Duodenal mucosa (tissue), 2 donors: ENCODE data around the gene FCHSD2.

Source experiments
- H3K27ac ChIP-seq: one replicate; pipeline ENCODE4 v1.7.0; 2013; ENCODE audit warnings: low read depth, low read length
- H3K27me3 ChIP-seq, 2 donors: one replicate each; pipeline ENCODE4 v1.7.0; 2013; ENCODE audit warnings: low read length in 2 of 2, control low read depth in 1 of 2; ENCODE audit not compliant: insufficient read depth in 2 of 2, control insufficient read depth in 1 of 2
- H3K36me3 ChIP-seq, 2 donors: one replicate each; pipeline ENCODE4 v1.7.0; 2013; ENCODE audit warnings: low read length in 2 of 2, control low read depth in 1 of 2; ENCODE audit not compliant: insufficient read depth in 2 of 2, control insufficient read depth in 1 of 2
- H3K4me1 ChIP-seq, 2 donors: one replicate each; pipeline ENCODE4 v1.7.0; 2013; ENCODE audit warnings: low read length in 2 of 2, control low read depth in 1 of 2; ENCODE audit not compliant: insufficient read depth in 2 of 2, control insufficient read depth in 1 of 2
- H3K4me3 ChIP-seq, 2 donors: one replicate each; pipeline ENCODE4 v1.7.0; 2013; ENCODE audit warnings: low read length in 2 of 2, low read depth in 1 of 2
- H3K9ac ChIP-seq, 2 donors: one replicate each; pipeline ENCODE4 v1.7.0; 2013; ENCODE audit warnings: low read length in 2 of 2, low read depth in 1 of 2
- H3K9me3 ChIP-seq, 2 donors: one replicate each; pipeline ENCODE4 v1.7.0; 2013; ENCODE audit warnings: low read length in 2 of 2, control low read depth in 1 of 2; ENCODE audit not compliant: control insufficient read depth in 1 of 2

FCHSD2 gene

DNA sequence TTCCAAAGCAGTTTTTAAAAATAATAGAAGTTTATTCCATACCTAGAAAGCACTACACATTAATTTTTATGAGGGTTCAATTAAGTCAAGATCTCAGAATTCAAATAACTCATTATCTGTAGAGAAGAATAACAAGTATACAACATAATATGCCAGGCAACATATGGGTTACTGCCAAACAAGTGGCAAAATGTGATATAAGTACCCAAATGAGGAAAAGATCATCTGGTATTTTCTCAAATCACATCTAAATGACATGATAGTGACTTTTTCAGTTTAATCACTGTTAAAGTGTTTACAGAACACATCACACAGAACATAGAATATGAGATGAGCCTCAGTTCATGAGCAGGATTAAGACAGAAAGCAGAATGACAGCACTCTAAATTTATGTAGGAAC, 123.3 kb downstream of the FCHSD2 start:
- Histone ChIP-seq H3K9me3 (peaks cover 0 to 1% of the 10 kb centered on the region in 2 donors), H3K27me3 (no peaks in the 10 kb centered on the region), H3K4me3 (no peak overlapping the region), H3K36me3 (no peaks in the 10 kb centered on the region), H3K9ac (no peak overlapping the region), H3K4me1 (no peaks in the 10 kb centered on the region), H3K27ac (no peak overlapping the region)

DNA sequence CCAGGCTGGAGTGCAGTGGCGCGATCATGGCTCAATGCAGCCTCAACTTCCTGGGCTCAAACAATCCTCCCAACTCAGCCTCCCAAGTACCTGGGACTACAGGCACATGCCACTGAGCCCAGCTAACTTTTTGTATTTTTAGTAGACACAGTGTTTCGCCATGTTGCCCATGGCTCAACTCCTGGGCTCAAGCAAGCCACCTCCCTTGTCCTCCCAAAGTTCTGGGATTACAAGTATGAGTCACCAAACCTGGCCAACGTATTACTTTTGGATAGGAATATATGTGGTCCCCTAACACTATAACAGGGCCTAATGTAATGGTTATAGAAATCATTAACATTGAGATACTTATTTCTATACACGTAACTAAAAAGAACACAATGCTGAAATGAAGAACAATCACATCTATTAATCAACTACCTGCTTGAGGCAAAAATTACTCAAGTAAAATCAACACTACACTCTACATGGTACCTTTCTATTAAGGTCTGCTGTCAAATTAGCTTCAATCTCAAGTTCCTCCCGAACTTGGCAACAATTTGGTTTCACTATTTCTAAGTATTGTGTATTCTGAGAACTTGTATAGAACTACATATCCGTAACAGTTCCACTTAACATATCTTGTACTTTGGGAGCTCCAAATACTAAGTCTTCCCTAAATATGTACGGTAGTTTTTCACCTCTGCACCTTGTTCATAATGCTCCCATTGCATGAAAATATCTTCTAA, 124.9 kb downstream of the FCHSD2 start:
- H3K9me3 ChIP-seq: no peaks in the 10 kb centered on the region
- no peaks in the 10 kb centered on the region for H3K4me1 ChIP-seq
- no peaks in the 10 kb centered on the region for H3K27me3 ChIP-seq
- no peak overlapping the region for H3K9ac ChIP-seq
- no peaks in the 10 kb centered on the region for H3K36me3 ChIP-seq
- H3K4me3 ChIP-seq: no peak overlapping the region
- no peak overlapping the region for H3K27ac ChIP-seq

DNA sequence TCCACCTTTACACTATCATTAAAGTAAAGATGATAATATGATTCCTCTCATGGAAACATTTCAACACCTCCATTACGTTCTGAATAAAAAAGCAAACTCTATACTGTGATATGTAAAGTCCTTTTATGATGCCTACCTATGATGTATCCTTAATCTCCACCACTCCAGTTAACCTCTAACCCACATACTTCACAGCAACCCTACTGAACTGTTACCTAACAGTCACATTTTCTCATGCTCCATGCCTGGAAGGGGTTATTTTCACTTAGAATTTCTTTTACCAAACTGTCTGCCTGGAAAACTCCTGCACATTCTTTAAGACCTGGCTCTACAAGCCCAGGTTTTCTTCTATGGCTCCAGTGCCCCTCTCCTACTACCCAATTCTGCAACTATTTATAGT, 129.1 kb downstream of the FCHSD2 start:
- Histone ChIP-seq H3K9ac (no peak overlapping the region), H3K36me3 (peaks cover 7 to 11% of the 10 kb centered on the region in 2 donors), H3K9me3 (peaks cover 7% of the 10 kb centered on the region in 2 donors), H3K27ac (no peak overlapping the region), H3K4me1 (no peaks in the 10 kb centered on the region), H3K4me3 (no peak overlapping the region), H3K27me3 (no peaks in the 10 kb centered on the region)

DNA sequence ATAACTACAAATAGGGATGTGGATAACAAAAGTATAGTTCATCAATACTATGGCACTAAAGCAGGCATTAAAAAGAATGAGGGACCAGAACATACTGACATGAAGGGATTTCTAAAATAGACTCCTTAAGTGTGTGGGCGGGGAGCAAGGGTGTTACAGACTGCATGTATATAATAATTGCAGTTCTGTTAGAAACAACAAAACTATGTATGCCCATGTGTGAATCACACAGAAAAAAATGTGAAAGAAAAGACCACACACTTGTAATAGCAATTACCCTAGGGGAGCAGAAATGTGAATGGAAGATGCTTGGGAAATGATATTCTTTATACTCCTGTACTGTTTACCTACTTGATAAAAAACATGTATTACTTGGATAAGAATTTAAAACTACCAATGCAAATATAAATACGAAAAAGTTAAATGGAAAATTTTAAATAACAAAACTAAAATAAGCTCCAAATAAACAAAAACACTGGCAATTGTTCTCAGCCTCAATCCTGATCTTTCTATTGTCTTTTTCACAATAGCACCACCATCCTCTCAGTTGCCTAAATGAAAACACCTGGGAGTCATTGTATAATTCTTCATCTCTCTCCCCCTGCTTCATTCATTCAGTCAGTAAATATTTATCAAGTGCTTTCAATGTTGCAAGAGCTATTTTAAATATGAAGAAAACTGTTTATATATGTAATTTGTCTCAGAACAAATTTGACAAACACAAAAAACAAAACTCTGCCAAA, 129.8 kb downstream of the FCHSD2 start:
- no peak overlapping the region for H3K27ac ChIP-seq
- peaks cover 7% of the 10 kb centered on the region in 2 donors for H3K9me3 ChIP-seq
- no peaks in the 10 kb centered on the region for H3K4me1 ChIP-seq
- H3K27me3 ChIP-seq: no peaks in the 10 kb centered on the region
- H3K4me3 ChIP-seq: no peak overlapping the region
- no peak overlapping the region for H3K9ac ChIP-seq
- peaks cover 7 to 11% of the 10 kb centered on the region in 2 donors for H3K36me3 ChIP-seq

DNA sequence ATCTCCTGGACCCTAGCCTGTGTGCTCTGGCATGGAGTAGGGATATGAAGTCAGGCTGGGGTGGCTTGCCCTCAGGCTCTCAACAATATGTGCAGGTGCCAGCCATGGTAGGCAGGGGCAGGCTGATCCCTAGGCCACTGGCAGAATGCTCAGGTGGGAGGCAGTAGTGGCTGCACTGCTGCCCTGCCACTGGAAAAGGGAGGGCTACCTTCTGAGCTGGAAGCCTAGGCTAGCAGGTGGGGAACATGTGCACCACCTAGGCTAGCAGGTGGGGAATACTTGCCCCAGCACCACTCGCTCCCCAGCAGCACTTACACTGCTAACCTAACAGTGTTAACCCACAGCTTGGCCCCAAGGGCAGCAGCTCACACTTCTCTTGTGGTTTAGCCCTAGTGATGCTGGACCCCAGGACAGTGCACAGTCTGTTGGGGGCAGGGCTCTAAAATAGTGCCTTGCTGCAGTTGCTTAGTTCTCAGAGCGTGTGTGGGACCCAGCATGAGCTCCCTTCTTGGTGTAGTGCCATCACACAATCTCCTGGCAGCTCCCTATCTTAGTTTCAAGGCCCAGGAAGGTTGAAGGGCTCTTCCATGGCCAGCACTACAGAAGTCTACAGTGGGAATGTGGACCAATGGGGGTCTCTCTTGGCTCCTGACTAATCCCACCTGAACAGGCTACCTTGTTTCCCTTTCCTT, 130.8 kb downstream of the FCHSD2 start:
- no peak overlapping the region for H3K9ac ChIP-seq
- no peak overlapping the region for H3K27ac ChIP-seq
- no peaks in the 10 kb centered on the region for H3K4me1 ChIP-seq

DNA sequence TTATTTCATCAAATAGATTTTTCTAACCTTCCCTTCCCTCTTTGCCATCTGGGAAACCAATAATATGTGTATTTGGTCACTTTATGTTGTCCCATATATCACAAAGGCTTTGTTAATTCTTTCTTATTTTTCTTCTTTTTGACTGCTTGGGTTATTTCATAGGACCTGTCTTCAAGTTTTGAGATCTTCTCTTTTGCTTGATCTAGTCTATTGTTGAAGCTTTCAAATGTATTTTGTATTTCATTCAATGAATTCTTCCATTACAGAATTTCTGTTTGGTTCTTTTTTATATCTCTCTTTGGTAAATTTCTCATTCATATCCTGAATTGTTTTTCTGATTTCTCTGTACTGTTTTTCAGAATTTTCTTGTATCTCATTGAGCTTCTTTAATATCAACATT, 132.1 kb downstream of the FCHSD2 start:
- H3K36me3 ChIP-seq: peaks cover 7 to 11% of the 10 kb centered on the region in 2 donors
- H3K27ac ChIP-seq: no peak overlapping the region
- no peak overlapping the region for H3K4me3 ChIP-seq
- H3K9ac ChIP-seq: no peak overlapping the region
- H3K9me3 ChIP-seq: peaks cover 7% of the 10 kb centered on the region in 2 donors
- H3K4me1 ChIP-seq: no peaks in the 10 kb centered on the region
- H3K27me3 ChIP-seq: no peaks in the 10 kb centered on the region

More for the DNA sequence above, 130.8 kb downstream of the FCHSD2 start:
- Histone ChIP-seq H3K27me3 (no peaks in the 10 kb centered on the region), H3K36me3 (peaks cover 7 to 11% of the 10 kb centered on the region in 2 donors), H3K9me3 (peaks cover 7% of the 10 kb centered on the region in 2 donors), H3K4me3 (no peak overlapping the region)

DNA sequence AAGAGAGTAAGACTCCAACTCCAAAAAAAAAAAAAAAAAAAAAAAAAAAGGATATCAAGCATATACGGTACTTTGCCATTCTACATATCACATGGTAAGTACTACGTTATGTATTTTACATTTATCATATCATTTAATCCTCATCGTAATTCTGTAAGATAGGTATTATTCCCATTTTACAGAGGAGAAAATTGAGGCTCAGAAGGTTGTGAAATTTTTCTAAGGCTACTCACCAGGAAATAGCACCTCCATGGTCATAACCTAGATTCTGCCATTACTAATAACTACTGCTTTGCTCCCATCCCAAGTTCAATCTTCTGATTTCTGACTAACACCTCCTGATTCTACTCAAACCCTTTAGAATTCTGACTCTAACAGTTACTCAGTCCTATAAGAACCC, 138.0 kb downstream of the FCHSD2 start:
- no peak overlapping the region for H3K27ac ChIP-seq
- H3K4me3 ChIP-seq: no peak overlapping the region

DNA sequence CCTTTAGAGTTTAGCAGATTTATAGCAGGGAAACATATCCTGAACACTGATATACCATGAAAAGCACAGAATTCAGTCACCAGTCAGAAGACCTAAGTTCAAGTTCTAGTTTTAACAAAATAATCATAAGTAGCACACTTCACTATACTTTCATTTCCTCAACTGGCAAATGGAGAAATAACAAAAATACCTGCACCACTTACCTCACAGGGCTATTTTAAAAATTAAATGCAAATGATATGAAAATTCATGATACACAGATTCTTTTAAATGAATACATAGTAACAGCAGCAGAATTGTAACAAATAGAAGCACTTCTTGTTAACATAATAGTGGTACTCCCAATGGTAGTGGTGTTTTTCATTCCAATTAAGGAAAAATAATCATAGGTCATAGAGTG, 139.0 kb downstream of the FCHSD2 start:
- no peak overlapping the region for H3K27ac ChIP-seq
- H3K4me3 ChIP-seq: no peak overlapping the region

More for the DNA sequence above, 138.0 kb downstream of the FCHSD2 start:
- Histone ChIP-seq H3K9me3 (no peaks in the 10 kb centered on the region), H3K4me1 (peaks cover 0 to 9% of the 10 kb centered on the region in 2 donors), H3K9ac (no peak overlapping the region), H3K27me3 (no peaks in the 10 kb centered on the region), H3K36me3 (no peaks in the 10 kb centered on the region)

DNA sequence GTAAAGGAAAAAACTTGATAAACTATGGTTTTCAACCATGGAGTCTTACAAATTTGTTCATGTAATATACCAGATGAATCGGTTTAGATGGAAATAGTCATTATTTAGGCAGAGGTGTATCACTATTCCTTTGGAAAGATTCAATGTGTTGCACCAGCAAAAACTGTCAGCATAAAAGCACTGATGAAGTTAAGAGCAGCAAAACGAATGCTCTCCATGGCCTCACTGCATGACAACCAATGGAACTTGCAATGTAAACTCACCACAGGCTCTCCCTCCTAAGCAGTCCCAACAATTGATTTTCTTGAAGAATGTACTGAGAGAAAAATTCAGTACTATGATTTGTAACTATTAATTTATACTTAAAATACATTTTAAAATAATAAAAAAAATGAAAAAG, 139.9 kb downstream of the FCHSD2 start:
- Histone ChIP-seq H3K9ac (no peak overlapping the region), H3K27me3 (no peaks in the 10 kb centered on the region), H3K36me3 (no peaks in the 10 kb centered on the region), H3K4me3 (no peak overlapping the region), H3K4me1 (peaks cover 0 to 9% of the 10 kb centered on the region in 2 donors), H3K9me3 (no peaks in the 10 kb centered on the region), H3K27ac (no peak overlapping the region)

More for the DNA sequence above, 139.0 kb downstream of the FCHSD2 start:
- Histone ChIP-seq H3K9ac (no peak overlapping the region), H3K9me3 (no peaks in the 10 kb centered on the region), H3K4me1 (peaks cover 0 to 9% of the 10 kb centered on the region in 2 donors), H3K36me3 (no peaks in the 10 kb centered on the region), H3K27me3 (no peaks in the 10 kb centered on the region)

DNA sequence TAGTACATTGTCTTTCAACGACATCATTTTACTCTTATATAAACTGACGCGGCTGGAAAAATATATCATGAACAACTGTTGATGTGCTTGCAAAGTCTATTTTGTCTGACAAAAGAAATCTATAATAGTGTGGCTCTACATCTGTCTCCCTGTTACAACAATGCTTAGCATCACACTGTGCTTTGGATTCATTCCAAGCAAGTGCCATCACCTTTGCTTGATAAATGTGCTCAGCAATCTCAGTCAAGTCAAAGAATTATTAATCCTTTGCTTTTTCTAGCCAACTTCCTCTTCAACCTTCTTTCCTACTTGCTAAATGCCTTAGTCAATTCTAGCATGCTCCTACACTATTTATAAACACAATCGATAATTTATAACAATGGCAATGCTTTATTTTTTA, 140.5 kb downstream of the FCHSD2 start:
- H3K4me3 ChIP-seq: no peak overlapping the region
- no peaks in the 10 kb centered on the region for H3K36me3 ChIP-seq
- no peak overlapping the region for H3K9ac ChIP-seq

More for the DNA sequence above, 140.5 kb downstream of the FCHSD2 start:
- H3K27me3 ChIP-seq: no peaks in the 10 kb centered on the region
- no peak overlapping the region for H3K27ac ChIP-seq
- peaks cover 4 to 9% of the 10 kb centered on the region in 2 donors for H3K4me1 ChIP-seq
- H3K9me3 ChIP-seq: no peaks in the 10 kb centered on the region
